K562 (cell line): Measurements from ENCODE around the gene TRMT112. TPM values are rescaled to one million over a fixed set of nuclear protein-coding genes. Genes with fewer than 3 reads are reported as not detected.

ENCODE experiments used
- ADNP ChIP-seq: fragments of 200-800 bp; sonication (Bioruptor generic); IDR thresholded peaks from 2 replicates; pipeline ENCODE4 v1.6.1; 2016; ENCODE audit warnings: missing genetic modification characterization, missing compliant biosample characterization
- ATF7 ChIP-seq: fragments of 450-650 bp; IDR thresholded peaks from 2 replicates; pipeline ENCODE4 v1.7.1; 2014; ENCODE audit warnings: mild to moderate bottlenecking, moderate library complexity
- BRD9 ChIP-seq: fragments of 450-650 bp; IDR thresholded peaks from 2 replicates; pipeline ENCODE4 v1.6.1; 2018; ENCODE audit warnings: low read depth; ENCODE audit not compliant: partially characterized antibody
- CBX2 ChIP-seq: fragments of 200-600 bp; sonication (generic); IDR thresholded peaks from one replicate; pipeline ENCODE4 v1.6.1; 2012; ENCODE audit warnings: mild to moderate bottlenecking, low read length, inconsistent platforms; ENCODE audit not compliant: insufficient read depth, poor library complexity, severe bottlenecking
- DACH1 ChIP-seq: fragments of 450-650 bp; IDR thresholded peaks from 2 replicates; pipeline ENCODE4 v1.6.1; 2018; ENCODE audit not compliant: partially characterized antibody
- E2F8 ChIP-seq: fragments of 450-650 bp; IDR thresholded peaks from 2 replicates; pipeline ENCODE4 v1.7.1; 2018; ENCODE audit warnings: mild to moderate bottlenecking, low read depth; ENCODE audit not compliant: partially characterized antibody
- FOXM1 ChIP-seq, 2 experiments: fragments of 450-650 bp in 1 of 2; sonication (generic) in 1 of 2; formaldehyde crosslinking in 1 of 2; IDR thresholded peaks; 2 replicates each; pipeline versions ENCODE4 v1.6.1 to v1.9.0; 2017 to 2022; ENCODE audit warnings: low read depth in 2 of 2, mild to moderate bottlenecking in 2 of 2, missing genetic modification reagents in 1 of 2, moderate library complexity in 1 of 2
- MAZ ChIP-seq, 2 experiments: fragments of 450-650 bp in 1 of 2; sonication (generic) in 1 of 2; formaldehyde crosslinking; IDR thresholded peaks in 1 of 2; conservative IDR thresholded peaks in 1 of 2; 2 replicates each; pipeline versions ENCODE4 v1.4.0 to v1.5.0; 2020; ENCODE audit warnings: mild to moderate bottlenecking in 1 of 2, missing genetic modification reagents in 1 of 2
- NFATC3 ChIP-seq: fragments of 450-650 bp; IDR thresholded peaks from 2 replicates; pipeline ENCODE4 v1.6.1; 2017; ENCODE audit warnings: mild to moderate bottlenecking
- NONO ChIP-seq, 2 experiments: fragments of 200-400 bp in 1 of 2; fragments of 450-650 bp in 1 of 2; formaldehyde crosslinking in 1 of 2; IDR thresholded peaks; 2 replicates each; pipeline ENCODE4 v1.6.1; 2017; ENCODE audit warnings: low read depth in 2 of 2, mild to moderate bottlenecking in 2 of 2, moderate library complexity in 2 of 2, low read length in 1 of 2
- NR2F6 ChIP-seq: fragments of 450-650 bp; formaldehyde crosslinking; IDR thresholded peaks from 2 replicates; pipeline ENCODE4 v1.4.0; 2020; ENCODE audit warnings: mild to moderate bottlenecking
- PHTF2 ChIP-seq: fragments of 250-450 bp; sonication (Bioruptor Pico); IDR thresholded peaks from 2 replicates; pipeline ENCODE4 v1.5.0; 2021; ENCODE audit warnings: mild to moderate bottlenecking
- RBM17 ChIP-seq: fragments of 200-400 bp; formaldehyde crosslinking; IDR thresholded peaks from 2 replicates; pipeline ENCODE4 v1.6.1; 2017; ENCODE audit warnings: low read depth, mild to moderate bottlenecking, low read length, borderline replicate concordance
- SAFB2 ChIP-seq: fragments of 200-400 bp; formaldehyde crosslinking; IDR thresholded peaks from 2 replicates; pipeline ENCODE4 v1.6.1; 2018; ENCODE audit warnings: borderline replicate concordance, low read length, low read depth, moderate library complexity; ENCODE audit not compliant: severe bottlenecking
- SIN3B ChIP-seq: fragments of 450-650 bp; IDR thresholded peaks from 2 replicates; pipeline ENCODE4 v1.6.1; 2017; ENCODE audit warnings: low read depth, mild to moderate bottlenecking, moderate library complexity
- SMAD4 ChIP-seq: fragments of 250-450 bp; sonication (Bioruptor Pico); conservative IDR thresholded peaks from 2 replicates; pipeline ENCODE4 v1.8.0; 2021; ENCODE audit warnings: inconsistent platforms, mild to moderate bottlenecking, moderate library complexity
- SMARCC2 ChIP-seq: fragments of 450-650 bp; IDR thresholded peaks from 2 replicates; pipeline ENCODE4 v1.6.1; 2017; ENCODE audit warnings: antibody characterized with exemption, moderate library complexity, mild to moderate bottlenecking, low read depth
- TEAD1 ChIP-seq, 2 experiments: fragments of 450-650 bp in 1 of 2; sonication (generic) in 1 of 2; formaldehyde crosslinking; IDR thresholded peaks; 2 replicates each; pipeline versions ENCODE4 v1.4.0 to v1.8.0; 2020 to 2022; ENCODE audit warnings: mild to moderate bottlenecking in 2 of 2, missing genetic modification reagents in 1 of 2
- ZNF347 ChIP-seq: fragments of 450-650 bp; formaldehyde crosslinking; IDR thresholded peaks from 2 replicates; pipeline ENCODE4 v1.4.0; 2020; ENCODE audit warnings: low read depth, mild to moderate bottlenecking, moderate library complexity
- ZNF655 ChIP-seq: fragments of 250-450 bp; sonication (Bioruptor Pico); IDR thresholded peaks from 2 replicates; pipeline ENCODE4 v1.5.0; 2021
- polyA plus RNA-seq, 8 experiments: library from polyadenylated mRNA; depleted of rRNA in 4 of 8; stranded (reverse) in 5 of 8; unstranded in 3 of 8; fragments of >200 nt; fragmentation: Nextera tagmentation in 2 of 8; fragmentation: Illumina TruSeq in 1 of 8; extraction: Ambion mirVana in 2 of 8; extraction: Trizol in 1 of 8; gene quantifications; 2 replicates each; pipeline versions ENCODE4 v1.2.1 to v1.2.3, GENCODE V29; 2011 to 2014; ENCODE audit warnings: inconsistent platforms in 1 of 8, missing spikeins in 1 of 8
- total RNA-seq, 7 experiments: library from RNA; depleted of rRNA in 6 of 7; stranded (reverse); fragments of >200 nt in 6 of 7; fragmentation: Illumina TruSeq in 2 of 7; extraction: Trizol in 2 of 7; gene quantifications; 2 replicates each; pipeline versions ENCODE4 v1.2.1 to v1.2.3, GENCODE V29; 2011 to 2021; ENCODE audit warnings: low replicate concordance in 1 of 7

TRMT112 gene
- total and polyA plus RNA-seq, 9 of the 15 experiments (the other 6 are each of a cell fraction or from before 2014, with no cell fraction given), result 162 to 444 (median 300) TPM

GRCh38 chr11:64357904-64358535 lies 40.7 kb upstream of the TRMT112 start (continued):
- no peak for TF ChIP-seq SAFB2
- peak; percentile 33 for TF ChIP-seq DACH1
- no peak for TF ChIP-seq RBM17
- TF ChIP-seq NR2F6, result no peak
- no peak for TF ChIP-seq ZNF347 (CRISPR knock-in tag)
- TF ChIP-seq ATF7, result no peak
- no peak for TF ChIP-seq TEAD1 (CRISPR knock-in tag; IDR thresholded peaks at IDR 0.05)
- peak; percentile 13 to 81; a peak in 2 of 4 replicates for TF ChIP-seq MAZ (CRISPR knock-in tag; conservative IDR thresholded peaks at IDR 0.05 in 1 of 2, IDR thresholded peaks at IDR 0.05 in 1 of 2)
- peak; percentile 55; the same call in 1 of the 2 replicates for TF ChIP-seq SMAD4 (CRISPR knock-in tag)
- no peak for TF ChIP-seq NONO (IDR thresholded peaks at IDR 0.05; ENCODE audit: low read depth in 2 of 2, low read length in 1 of 2)
- no peak for TF ChIP-seq BRD9
- TF ChIP-seq CBX2, result no peak
- no peak for TF ChIP-seq PHTF2 (CRISPR knock-in tag)
- TF ChIP-seq ADNP (tag), result no peak
- TF ChIP-seq FOXM1 (IDR thresholded peaks at IDR 0.05; ENCODE audit: low read depth), result no peak
- TF ChIP-seq FOXM1 (CRISPR knock-in tag; IDR thresholded peaks at IDR 0.05; ENCODE audit: low read depth), result no peak
- TF ChIP-seq SIN3B, result no peak
- TF ChIP-seq NFATC3, result no peak
- TF ChIP-seq ZNF655 (CRISPR knock-in tag), result no peak
- TF ChIP-seq E2F8, result no peak
- no peak for TF ChIP-seq SMARCC2
